ENCODE measurements around the gene KRTDAP.

Gene KRTDAP

DNA sequence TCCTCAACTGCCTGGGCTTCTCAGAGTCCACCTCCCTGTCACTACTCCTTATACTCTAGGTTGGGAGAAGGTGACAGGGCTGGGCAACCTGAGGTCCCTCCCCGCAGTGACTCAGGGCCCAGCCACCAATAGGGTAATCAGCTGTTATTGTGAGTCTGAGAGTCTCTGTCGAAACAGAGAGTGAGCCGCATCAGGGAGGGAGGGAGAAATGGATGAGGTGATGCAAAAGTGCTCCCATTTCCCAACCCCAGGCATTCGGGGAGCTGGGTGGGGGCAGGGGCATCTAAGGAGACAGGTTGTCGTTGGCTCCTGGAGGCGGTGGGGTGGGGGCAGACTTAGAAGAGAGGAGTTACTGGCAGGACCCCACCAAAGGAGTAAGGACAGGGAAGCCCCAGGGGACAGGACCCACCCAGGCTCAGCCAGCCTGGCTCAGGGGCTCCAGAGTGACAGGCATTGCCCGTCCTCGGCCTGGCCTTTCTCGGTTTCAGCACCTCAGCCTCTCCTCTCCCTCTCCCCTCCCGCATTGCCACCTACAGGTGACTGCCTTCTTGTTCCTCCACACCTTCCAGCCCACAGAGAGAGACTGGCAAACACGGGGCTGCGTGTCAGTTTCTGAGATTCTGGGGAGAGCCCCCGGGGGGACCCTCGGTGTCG, 23.5 kb upstream of the KRTDAP start, which contains the start of gene DMKN:
Gene DMKN (minus strand): TSS at position 22 of the 654 bp plus-strand sequence. CDS start 174 bp downstream, outside the sequence.
- in situ Hi-C loops (cut with MboI; ENCODE audit: low sequenced_read_pairs): no loop called here

DNA sequence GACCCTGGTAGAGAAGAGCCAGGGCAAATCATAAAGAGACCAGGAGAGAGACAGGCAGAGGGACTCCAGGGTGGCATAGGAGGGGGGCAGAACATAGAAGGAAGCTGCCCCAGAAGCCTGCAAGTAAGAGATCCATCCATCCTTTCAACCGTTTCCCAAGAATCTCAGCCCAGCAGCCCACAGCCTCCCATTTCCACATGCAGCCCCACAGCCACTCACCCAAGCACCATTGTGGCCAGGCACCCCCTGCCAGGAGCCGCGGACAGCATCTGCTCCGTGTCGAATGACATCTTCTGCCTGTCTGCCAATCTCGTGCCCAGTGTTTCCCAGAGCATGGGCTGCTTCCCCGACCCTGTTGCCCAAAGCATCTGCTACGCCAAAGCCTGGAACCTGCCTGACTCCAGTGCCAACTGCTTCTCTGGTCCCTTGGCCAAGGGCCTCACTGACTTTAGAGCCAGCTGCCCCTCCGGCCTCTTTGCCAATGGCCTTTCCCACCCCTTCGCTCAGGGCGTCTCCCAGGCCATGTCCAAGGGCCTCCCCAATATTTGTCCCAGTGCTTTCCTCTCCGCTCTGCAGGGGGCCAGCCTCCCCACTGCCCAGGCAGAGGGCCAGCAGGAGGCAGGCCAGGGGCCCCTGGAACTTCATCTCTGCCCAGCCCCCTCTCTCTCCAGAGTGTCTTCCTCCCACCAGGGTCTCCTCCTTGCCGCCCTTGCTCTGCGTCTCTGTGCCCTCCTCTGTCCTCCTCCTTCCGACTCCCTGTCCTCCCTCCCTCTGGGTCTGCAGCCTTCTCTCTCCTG, 22.8 kb upstream of the KRTDAP start:
- in situ Hi-C loops (cut with MboI; ENCODE audit: low sequenced_read_pairs): no loop called here

DNA sequence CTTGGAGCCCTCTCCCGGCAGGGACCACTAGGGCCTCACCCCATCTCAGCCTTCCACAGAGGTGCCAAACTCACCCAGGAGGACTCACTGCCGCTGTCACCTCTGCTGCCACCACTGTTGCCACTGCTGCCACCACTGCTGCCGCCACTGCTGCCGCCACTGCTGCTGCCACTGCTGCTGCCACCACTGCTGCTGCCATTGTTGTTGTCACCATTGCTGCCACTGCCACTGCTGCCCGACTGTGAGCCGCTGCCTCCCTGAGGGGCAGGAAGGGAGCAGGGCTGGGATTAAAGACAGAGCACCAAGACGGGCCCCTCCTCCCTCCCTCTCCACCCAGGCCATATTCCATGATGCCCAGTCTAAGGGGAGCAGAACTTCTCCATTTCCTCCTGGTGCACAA, 21.1 kb upstream of the KRTDAP start:
- in situ Hi-C loops (cut with MboI; ENCODE audit: low sequenced_read_pairs): no loop called here

DNA sequence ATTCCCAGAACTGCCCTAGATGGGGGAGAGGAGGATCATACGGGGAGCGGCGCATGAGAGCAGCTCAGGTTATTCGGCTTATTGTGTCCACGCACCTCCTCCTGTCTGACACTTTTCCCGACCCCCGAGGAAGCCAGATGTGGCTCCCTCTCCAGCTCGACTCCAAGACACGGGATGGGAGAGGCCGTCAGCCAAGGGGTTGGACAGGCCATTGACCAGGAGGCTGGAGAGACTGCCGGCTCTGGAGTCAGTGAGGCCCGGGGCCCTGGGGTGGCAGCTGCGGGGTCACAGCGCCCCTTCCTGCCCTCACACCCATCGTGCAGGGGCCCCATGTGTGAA, 20.3 kb upstream of the KRTDAP start:
- in situ Hi-C loops (cut with MboI; ENCODE audit: low sequenced_read_pairs): no loop called here

DNA sequence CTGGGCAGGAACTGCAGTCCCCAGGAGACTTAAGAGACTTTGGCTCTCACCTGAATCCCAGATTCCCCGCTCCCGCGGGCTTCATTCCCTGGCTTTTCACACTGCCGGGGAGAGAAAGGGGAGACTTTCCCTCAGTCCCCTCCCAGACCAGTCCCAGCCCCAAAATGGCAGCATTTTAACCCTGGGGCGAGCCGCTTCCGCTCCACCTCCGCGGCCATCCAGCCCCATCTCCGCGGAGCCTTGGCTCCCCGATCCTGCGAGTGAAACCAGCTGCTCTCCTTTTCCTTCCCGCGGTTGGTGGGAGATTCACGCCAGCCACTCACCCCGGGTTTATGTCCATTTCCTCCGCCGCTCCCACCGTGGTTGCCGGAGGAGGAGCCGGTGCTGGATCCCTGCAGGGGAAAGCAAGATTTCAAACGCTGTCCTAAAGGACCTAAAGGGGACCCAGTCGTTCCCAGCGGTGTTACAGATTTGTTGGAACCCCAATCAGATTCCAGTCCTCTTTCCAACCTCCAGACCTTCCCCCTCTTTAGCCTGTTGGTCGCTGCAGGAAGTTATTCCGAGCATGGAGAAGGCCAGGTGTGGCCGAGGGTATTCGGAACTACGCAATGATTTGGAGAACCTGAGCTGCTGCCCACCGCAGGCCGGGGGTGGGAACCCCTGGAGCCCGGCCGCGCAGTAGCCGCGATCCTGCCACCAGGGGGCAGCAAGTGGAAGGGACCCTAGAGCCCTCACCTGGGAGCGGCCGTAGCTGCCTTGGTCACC, 19.8 kb upstream of the KRTDAP start:
- in situ Hi-C loops (cut with MboI; ENCODE audit: low sequenced_read_pairs): no loop called here

DNA sequence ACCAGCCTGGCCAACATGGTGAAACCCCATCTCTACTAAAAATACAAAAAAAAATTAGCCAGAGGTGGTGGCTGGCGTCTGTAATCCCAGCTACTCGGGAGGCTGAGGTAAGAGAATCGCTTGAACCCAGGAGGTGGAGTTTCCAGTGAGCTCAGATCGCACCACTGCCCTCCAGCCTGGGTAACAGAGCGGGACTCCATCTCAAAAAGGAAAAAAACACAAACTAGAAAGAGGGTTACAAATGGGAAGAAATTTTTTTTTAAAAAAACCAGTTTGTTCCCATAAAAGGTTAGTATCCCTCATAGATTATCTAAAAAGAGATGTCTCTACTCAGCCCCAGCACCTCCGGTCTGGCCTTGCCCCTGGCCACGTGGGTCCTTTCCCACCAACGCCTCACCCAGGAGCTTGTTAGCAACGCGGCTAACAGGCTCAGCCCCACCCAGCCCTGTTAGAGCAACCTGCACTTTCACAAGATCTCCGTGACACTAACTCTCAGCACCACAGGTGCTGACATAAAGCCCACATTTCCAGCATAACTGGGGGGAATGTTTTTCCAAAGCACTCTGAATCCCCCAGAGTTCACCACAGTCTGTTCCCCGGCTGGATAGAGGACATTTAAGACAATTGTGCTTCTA, 18.9 kb upstream of the KRTDAP start:
- in situ Hi-C loops (cut with MboI; ENCODE audit: low sequenced_read_pairs): no loop called here

DNA sequence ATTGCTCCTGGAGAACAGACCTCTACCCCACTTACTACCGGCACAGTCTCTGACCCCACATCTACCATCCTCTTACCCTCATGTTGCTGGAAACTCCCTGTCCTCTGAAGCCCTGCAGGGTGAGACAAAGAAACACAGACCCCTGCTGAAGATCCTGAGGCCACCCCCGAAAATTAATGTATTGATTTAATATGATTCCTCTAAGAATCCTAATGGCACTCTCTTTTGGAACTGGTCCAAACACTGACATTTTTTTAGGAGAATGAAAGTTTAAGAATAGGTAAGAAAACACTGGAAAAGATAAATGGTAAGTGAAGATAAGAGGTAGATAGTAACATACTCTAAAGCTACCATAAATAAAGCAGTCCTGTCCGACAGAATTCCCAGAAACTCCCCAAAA, 17.9 kb upstream of the KRTDAP start:
- in situ Hi-C loops (cut with MboI; ENCODE audit: low sequenced_read_pairs): no loop called here

DNA sequence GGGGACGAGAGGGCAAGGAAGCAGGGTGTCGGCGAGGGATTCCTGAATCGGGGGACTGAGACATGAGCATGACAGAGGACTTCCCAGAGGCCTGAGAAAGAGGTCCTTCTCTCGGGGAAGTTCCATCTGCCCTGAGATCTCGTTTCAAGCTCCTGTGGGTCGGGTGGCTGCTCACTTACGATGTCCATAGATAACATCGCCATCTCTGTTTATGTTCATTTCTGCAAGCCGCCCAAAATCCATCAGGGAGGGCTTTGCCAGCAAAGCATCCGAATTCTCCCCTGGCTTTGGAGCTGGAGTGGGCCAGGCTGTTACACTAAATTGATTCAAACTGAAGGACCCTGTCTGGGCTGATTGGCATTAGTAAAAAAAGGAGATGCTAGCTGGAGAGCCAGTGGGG, 17.3 kb upstream of the KRTDAP start:
- in situ Hi-C loops (cut with MboI; ENCODE audit: low sequenced_read_pairs): no loop called here

DNA sequence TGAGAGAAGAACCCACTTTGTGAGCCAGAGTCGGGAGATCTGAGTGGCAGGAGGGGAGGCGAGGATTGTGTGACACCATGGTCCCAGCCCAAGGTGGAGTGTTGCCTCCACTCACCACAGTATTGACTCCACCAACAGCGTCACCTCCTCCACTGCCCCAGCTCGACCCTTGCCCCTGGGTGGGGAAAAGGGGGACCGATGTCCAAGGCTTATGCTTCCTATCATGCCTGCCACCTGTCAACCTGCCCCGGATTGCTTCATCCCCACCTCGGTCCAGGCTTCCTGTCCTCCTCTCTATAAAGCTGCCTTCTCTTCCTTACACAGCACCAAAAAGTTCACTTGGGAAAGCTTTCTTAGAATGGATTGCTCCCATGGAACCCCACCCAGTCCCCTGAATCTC, 15.7 kb upstream of the KRTDAP start:
- in situ Hi-C loops (cut with MboI; ENCODE audit: low sequenced_read_pairs): no loop called here

DNA sequence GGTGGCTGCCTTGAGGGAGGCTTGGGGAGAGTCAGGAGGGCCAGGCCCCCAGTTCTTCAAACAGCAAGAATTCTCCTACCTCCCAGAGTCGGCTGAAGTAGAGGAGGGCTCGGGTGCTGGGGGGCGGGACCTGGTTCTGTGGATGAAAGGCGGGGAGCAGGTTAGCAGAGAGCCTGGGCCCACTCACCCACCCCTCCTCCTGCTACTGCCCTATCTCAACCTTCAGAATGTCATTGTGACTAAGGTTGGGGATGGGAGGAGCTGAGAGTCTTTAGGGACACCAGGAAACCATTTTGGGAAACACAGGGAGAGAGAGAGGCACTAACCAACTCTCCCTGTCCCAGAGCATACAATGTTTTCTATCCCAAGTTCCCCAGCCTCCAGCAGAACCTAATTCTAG, 12.5 kb upstream of the KRTDAP start:
- in situ Hi-C loops (cut with MboI; ENCODE audit: low sequenced_read_pairs): no loop called here

DNA sequence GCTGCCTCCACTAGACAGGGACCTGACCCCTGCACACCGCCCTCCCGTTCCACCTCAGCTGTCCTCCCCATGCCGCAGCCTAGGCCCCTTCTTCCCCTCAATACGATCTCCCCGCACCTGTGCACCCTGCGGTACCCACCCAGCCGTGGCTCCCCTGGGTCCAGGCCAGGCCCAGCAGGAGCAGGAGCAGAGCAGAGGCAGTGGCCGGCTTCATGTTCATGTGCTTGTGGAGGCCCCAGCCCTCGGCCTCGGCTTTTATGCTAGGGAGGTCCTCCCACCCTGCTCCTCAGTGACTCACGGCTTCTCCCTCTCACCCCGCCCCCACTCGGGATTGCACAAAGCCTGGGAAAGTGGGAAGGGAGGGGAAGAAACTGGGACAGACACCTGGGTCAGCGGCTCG, 11.4 kb upstream of the KRTDAP start:
- in situ Hi-C loops (cut with MboI; ENCODE audit: low sequenced_read_pairs): no loop called here

DNA sequence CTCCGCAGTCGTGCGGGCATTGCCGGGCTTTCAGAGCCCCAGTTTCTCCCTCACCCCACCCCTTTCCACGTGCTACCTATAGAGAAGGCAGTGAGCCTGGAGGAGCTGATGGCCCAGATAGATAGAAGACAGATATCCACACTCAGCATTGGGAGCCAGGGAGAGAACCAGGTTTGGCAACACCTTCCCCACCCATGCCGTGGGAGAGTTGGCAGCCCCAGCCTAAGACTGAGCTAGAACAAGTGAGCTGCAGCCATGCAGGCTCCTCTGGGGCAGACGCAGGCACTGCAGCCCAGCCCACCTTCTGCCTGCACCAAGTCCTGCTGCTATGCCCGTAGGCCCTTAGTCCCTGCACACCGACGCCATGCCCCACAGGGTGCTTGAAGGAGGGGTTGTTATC, 10.3 kb upstream of the KRTDAP start:
- in situ Hi-C loops (cut with MboI; ENCODE audit: low sequenced_read_pairs): no loop called here

DNA sequence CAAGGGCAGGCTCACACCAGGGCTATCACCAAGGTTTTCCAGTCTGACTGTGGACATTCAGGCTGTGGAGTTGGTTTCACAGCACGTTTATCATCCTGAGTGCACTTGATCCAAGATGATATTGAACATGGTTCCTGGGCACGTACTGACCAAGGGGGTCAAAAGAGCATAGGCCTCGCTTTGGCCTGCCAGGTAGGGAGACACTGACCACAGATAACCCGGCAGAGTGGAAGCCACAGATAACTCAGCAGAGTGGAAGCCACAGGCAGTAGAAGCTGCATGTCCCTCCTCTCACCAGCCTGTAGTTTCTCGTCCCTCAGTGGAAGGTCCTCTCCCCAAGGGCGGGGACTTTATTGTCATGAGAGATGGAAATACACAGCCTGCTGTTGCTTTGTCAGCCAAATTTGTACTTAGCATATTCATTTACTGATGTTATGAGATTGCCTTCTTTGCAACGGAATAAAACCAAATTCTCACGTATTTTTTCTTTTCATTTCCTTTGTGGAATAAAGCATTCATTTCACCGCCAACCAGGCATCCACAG, 8.8 kb upstream of the KRTDAP start:
- in situ Hi-C loops (cut with MboI; ENCODE audit: low sequenced_read_pairs): no loop called here

DNA sequence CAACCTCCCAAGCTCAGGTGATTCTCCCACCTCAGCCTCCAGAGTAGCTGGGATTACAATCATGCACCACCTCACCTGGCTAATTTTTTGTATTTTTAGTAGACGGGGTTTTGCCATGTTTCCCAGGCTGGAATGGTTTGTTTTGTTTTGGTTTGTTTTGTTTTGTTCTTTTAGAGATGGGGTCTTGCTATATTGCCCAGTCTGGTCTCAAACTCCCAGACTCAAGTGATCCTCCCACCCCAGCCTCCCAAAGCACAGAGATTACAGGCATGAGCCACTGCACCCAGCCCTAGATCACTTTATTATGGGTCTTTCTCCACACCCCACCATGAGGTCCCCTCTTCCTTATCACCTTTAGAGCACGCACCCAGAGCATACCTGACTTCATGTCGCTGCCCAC, 8.0 kb upstream of the KRTDAP start:
- in situ Hi-C loops (cut with MboI; ENCODE audit: low sequenced_read_pairs): no loop called here

DNA sequence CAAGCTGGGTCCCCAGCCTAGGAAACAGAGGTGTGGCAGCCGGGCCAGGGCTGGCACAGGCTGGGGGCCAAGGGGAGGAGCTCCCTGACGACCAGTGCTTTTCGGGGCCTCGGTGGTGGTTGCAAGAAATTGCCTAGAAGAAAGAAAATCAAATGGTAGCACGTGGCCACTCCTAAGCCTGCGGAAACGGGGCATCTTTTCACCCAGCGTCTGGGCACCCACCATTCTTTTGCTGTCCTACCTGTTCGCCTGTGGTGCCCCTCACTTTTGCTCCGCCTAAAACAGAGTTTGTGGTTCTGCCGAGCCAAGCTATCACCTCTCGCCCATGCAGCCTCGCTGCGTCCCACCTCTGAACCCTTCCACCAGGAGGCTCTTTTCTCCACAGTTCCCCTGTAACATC, 7.1 kb upstream of the KRTDAP start:
- in situ Hi-C loops (cut with MboI; ENCODE audit: low sequenced_read_pairs): no loop called here

DNA sequence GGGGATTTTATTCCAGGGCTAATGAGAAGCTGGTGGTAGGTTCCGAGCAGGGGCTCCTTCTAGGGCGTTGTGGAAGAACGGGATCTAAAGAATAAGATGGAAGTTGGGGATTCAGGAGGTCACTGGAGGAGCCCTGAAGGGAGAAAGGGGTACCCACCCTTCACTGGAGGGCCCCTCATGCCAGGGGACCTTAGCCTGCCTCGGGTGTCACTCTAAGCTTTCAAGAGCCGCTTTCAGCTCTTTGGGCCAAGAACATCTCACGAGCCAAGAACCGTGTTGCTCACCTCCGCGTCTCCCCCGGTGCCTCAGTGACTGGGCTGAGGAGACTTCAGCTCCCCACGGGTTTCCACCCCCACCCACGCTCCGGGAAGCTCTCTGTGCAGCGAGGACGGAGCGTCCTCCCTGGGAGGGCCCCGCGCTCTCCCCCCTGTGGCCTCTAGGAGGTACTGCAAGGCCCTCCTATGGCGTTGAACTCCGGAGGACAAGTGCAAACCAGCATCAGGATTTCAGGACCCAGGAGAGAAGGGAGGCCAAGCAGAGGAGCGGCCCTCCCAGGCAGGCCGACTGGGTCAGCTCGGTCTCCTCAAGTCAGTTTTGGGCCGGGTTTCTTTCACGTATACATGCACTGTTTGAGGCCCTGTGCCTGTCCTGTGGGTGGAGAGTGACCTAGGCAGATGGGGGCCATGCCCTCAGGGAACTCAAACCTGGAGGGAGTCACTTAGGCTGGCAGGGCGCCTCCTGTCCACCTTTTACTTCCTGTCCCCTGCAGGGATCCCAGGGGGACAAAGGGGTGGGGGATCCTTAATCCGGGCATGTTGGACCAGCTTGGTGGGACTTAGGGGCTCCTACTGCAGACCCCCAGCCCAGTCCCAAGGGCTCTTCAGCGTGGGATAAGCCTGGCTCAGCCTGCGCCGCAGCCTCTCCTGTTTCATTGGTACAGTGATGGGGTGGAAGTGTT, 5.1 kb upstream of the KRTDAP start:
- in situ Hi-C loops (cut with MboI; ENCODE audit: low sequenced_read_pairs): no loop called here

DNA sequence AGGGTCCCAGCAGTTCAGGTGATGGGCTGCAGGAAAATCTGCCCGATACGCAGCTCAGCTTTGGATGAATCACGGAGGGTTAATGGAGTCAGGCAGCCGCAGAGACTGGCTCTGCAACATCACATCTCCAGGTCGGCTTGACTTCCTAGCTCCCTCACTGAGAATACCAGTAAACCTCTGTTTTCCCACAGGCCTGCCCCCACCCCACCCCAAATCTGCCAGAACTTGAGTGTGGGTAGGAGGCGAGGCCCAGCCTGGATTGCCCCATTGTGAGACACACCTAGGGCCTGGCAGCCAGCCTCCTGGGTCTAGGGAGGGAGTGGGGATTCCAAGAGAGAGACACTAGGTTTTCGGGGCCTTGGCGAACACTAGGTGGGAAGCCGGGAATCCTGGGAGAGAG, 3.7 kb upstream of the KRTDAP start:
- in situ Hi-C loops (cut with MboI; ENCODE audit: low sequenced_read_pairs): no loop called here

DNA sequence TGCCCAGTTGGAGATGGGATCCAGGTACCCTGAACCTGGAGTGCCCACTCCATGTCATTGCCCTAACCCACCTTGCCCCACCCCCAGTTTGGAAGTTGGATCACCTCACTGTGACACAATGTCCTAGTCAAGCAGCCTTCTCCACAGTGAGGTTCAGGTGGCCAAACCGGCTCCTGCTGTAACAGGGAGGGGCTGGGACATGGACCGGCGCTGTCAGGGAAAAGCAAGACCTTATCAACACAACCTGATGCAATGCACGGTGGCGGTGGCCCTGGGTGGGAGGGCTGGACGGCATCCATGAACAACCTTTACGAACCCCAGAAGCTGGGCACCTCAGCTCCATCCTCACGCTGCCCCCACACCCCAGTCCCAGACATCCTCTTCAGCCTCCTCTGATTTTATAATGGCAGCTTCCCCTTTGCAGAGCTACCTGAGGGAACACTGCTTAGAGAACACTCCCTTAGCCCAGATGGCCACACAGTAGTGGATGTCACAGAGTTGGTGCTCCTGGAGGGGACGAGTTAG, 1.6 kb upstream of the KRTDAP start:
- in situ Hi-C loops (cut with MboI; ENCODE audit: low sequenced_read_pairs): no loop called here

DNA sequence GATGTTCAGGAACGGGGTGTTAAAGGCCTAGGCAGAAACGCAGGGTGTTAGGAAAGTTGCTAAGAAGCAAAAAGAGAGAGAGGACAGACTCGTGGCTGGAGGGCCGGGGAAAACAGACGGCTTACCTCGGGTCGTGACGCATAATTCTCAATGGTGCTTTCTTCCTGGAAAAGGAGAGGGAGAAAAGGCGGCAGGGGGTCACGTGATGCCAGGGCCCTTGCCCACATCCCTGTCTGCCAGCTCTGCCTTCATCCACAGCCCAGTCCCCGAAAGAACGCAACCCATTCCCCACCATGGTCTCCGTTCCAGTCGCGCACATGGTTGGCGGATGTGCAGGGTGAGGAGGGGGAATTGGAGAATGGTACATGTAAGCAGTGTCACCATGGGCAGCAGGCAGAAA, 1.6 kb downstream of the KRTDAP start:
- in situ Hi-C loops (cut with MboI; ENCODE audit: low sequenced_read_pairs): no loop called here

DNA sequence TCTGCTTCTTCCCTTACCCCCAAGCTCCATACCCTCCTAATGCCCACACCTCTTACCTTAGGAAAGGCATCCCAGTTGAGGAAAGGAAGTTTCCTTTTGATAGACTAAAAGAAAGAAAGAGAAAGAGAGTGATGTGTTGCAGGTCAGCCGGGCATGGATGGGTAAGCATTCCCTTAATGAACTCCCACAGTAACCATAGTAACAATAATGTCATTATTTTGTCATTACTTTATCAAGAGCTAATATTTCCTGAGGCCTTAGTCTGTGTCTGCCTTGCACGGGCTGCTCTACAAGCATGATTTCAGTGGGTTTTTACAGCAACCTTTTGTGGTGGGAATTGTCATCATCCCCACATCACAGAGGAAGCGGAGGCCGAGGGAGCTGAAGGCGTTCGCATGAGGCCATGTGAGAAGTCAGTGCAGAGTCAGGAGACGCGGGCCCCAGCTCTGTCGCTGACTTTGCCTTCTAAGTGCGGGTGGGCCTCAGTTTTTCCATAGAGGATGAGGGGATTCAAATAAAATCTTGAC, 2.5 kb downstream of the KRTDAP start:
- in situ Hi-C loops (cut with MboI; ENCODE audit: low sequenced_read_pairs): no loop called here

Measured in HL-60/S4 treated with phorbol 12-myristate 13-acetate at 8.2 ng/mL for 4 days and 3 days (cell line).